ENCODE measurements around the gene RADIL.

The RADIL gene

DNA sequence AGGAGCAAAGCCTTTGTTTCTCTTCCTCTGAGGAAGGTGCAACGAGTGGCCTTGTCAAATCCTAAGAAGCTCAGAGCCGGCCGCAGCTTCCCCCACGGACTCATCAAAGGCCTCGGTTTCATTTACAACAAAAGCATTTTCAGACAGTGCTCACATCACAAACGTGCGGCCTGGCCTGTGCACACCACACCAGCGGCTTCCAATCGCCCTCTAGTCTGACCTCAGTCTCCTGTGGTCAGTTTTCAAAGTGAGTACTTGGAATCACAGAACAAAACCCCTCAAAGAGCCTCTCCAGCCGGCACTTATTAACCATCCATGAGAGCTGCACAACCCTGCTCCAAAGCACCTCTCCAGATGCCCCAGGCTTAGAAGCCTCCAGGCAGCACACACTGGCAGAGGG lies 3.3 kb downstream of the RADIL start:
- no peak for DNase-seq

DNA sequence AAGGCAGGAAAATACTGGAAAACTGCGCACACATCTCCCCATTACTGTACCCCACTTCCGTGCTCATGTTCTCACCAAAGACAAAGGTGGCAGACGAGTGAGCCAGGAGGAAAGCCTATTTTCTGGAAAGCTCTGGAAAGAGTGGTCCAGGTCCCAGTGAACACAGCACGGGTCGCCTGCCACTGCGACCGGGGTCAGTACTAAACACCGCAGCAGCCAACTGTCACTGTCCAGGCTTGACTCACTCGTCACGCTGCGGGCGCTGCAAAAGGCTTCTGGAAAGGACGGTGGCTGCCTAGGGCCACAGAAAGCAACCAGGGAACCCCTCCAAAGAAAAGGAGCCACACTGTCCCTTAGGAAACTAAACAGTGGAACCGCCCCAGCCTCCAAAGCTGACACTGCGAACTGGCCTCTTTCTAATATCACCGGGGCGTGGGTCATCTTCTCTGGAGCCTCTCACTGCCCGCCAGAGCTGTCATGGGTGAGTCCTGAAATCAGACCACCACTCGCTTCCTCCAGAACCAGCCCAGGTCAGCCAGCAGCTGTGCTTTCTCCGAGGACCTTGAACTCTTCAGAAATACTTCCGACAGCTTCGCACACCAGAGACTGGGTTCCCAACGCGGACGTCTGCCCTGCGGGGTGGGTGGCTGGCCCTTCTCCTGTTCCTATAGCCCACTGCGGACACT lies 4.0 kb downstream of the RADIL start:
- DNase-seq: no peak

DNA sequence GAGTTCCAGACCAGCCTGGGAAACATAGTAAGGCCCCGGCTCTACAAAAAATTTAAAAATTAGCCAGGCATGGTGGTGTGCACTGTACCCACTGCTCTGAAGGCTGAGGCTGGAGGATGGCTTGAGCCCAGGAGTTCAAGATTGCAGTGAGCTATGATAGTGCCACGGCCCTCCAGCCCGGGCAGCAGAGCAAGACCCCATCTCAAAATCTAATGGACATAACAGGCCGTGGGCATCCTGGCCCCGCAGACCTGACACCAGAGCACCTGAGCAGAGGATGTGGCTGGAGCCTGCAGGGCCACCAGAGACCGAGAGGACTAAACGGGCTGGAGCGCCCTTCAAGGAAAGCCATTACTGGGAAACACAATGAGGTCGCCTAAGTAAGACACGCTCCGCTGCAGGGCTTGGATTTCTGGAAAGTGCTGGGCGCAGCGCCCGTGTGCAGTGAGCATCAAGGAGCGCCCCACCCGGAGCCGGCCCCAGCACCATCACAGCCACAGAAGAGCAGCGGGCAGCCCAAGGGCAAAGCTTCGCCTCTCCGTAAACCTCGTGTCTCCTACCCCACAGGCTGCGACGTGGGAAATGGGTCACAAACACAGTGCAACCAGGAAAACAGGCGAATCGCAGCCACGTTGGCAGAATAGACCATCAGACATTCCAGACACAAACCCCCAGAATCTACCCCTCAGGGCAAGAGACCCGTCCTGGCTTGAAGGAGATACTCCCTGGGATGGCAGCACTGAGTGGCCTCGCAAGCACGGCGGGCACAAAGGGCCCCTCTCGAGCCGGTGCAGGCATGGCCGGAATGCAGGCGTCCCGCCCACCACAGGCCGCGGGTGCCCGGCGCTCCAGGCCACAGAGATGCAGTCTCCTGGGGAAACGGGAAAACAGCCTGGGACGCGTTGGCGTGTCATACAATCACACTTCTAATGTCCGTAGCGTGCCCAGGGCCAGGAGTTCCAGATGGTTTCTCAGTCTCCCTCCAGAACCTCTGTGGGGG lies 4.9 kb downstream of the RADIL start:
- DNase-seq: no peak

DNA sequence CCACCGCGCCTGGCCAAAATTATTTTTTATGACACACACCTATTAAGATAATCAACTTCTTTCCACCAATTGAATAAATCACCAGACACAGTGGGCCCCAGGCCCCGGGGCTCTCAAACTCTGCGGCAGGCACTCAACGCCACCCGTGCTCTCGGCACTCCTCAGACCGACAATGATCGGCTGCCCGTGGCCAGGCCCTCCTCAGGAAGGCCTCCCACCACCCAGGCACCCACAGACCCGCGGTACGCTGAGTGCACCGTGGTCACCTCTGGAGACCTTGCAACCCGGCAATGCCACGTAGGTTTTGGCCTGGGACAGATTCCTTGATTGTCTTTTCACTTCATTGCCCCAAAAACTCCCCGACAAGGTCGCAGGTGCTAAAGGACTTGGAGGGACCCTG lies 6.9 kb downstream of the RADIL start:
- DNase-seq: no peak

DNA sequence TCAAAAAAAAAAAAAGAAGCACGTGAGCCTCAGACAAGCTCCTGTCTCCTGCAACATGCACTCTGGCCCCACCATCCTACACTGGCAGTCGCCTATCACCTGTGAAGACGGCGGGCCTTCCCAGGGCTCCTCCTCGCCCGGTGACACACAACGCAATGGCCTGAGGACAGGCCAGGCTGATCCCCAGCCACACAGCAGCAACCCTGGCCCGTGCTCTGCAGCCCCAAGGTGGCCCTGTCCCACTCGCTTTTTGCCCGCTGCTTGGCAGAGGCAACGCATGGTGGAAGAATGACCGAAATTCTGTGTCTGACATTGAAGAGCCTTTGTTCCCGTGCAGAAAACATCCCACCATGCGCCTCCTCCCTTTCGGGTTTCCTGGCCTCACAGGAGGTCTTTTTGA lies 8.1 kb downstream of the RADIL start:
- no peak for DNase-seq

DNA sequence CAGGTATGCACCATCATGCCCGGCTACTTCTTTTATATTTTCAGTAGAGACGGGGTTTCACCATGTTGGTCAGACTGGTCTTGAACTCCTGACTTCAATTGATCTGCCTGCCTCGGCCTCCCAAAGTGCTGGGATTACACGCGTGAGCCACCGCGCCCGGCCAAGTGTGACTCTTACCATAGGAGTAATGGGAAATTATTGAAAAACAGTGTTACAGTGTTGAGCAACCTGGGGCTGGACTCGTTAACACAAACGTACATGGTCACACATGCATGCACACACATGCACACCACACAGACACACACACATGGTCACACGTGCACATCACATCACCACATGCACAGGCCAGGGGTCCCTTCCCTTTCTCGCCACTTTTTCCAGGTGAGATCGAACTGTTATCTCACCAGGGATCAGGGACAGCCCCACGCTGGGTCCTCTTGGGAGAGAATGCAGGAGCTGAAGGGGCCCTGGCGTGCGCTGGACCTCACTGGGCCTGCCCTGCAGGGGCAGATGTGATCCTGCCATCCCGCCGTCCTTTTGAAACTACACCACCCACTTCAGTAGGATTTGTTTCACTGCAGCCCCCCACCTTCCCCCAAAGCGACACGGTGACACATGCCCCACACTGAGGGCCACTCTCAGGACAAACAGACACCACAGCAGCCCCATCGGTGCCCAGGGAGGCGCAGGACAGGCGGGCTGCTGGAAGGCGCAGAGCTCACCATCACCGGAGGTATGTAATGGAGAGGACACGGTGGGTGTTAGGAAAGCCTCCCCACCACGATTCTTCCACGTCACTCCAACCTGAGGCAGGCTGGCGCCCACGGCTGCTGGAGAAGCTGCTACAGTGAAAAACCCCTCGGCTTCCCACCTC lies 10.2 kb downstream of the RADIL start:
- no peak for DNase-seq

DNA sequence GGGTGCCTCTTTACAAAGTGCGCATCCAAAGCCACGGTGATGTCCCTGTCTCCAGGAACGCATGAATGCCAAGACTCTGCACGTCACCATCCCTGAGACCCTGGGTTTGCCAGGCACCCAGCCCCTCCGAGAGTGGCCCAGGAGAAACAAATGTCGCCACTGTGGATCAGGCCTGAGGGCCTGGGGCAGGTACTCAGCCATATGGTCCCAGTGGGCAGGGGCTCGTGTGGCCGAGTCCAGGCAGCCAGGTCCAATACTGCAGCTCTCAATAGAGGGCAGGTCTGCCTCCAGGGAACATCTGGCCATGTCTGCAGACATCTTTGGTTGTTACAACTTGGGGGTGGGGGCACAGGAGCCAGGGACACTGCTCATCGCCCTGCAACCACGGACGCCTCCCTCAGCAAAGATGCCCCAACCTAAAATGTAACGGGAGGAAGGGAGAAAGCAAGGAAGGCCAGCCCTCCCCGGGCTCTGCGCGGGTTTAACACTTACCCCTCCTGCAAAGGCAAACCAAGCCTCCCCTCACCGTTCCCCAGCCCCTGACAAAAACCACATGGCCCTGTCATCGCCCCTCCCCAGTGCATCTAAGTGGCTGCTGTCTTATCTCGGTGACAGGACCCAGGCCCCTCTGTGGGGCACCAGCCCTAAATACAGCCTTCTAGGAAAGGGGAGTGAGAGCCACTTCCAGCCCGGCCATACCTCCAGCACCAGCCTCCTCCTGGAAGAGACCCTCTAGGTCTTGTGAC lies 11.4 kb downstream of the RADIL start:
- DNase-seq: no peak

DNA sequence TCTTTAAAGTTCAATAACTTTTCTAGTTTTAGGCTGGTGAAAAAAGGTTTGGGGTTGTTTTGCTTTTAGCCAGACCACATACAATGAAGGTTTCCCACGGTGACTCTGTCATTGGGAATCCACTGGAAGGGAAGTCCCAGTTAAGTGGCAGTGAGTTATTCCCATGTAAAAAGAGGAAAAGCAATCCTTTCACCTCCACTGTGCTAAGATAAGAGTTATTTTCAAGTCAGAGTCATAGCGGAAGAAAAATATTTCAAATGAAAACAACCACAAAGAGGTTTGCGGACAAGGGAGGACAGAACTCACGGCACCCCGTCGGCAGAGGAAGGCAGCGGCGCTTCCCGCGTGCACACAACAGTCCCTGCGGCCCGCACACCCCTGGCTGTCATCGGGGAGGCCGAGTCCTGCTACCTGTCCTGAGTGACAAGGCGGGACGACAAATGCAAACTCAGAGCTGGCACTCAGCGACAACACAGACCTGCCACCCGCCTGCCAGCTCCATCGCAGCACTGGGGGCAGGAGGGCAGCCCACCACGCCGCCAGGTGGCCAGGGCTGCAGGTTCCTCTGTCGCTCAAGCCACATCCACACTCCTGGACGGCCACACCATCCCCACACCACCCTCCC lies 12.3 kb downstream of the RADIL start:
- no peak for DNase-seq

DNA sequence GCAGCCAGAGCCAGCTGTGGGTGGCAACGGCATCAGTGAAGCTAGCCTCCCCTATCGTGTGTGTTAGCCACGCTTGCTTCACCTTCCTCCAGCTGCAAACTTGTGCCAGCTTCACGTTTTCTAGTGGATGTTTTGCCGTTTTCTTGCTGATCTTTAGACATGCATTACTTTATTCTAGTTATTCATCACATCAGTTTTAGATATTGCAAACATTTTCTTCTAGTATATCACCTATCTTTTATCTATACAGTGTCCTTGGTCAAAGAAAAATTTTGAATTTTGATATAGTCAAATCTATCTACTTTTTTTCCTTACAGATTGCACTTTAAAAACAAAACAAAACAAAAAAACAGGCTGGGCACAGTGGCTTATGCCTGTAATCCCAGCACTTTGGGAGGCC lies 15.0 kb downstream of the RADIL start:
- no peak for DNase-seq

DNA sequence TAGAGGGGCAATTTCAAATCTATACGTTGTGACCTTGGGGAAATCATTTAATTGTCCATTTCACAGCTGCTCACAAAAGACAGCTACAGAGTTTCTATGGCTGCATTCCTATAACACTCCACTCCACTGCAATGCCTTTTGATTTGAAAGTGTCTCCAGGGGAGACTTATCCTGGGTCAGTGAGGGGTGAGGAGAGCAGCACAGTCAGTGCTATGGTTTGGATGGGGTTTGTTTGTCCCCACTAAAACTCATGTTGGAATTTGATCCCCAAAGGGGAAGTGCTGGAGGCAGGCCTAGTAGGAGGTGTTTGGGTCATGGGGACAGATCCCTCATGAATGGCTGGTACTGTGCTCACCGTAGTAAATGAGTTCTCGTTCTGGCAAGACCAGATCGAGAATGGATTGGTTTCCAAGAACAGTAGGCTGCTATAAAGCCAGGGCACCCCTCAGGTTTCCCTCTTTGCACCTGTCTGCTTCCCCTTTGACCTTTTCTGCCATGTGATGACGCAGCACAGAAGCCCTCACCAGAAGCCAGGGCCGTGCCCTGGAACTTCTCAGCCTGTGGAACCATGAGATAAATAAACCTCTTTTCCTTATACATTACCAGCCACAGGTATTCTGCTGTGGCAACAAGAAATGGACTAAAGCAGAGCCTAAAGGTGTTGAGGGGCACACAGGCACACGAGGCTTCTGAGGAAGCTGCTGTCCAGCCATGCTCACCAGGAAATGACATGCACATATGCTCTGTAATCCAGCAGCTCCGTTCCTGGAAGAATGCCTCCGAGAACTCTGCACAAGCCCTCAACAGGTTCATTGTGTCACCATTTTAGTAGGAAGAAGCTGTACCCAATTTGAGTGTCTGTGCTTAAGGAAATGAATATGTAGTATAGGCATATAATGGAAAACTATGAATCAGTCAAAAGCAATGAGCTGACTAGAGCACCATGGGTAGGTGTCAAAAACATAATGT lies 16.7 kb downstream of the RADIL start:
- DNase-seq: no peak

DNA sequence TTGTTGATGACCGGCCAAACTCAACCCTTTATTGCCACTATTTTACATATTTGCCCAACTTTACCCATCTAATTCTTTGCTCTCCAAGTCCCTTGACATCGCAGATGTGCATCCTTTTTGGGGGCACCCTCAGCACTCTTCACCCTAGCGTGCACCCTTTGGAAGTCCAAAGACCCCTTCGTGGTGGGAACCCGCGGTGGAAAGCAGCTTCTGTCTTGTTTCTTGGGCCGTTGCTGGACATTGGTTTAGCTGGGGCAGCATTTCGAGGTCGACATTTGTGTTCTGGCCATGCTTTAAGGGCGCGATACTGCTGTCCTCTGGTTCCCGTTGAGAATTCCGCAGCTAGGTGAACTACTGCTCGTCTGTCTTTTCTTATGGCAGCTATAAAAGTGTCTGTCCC lies 21.4 kb downstream of the RADIL start:
- DNase-seq: no peak

DNA sequence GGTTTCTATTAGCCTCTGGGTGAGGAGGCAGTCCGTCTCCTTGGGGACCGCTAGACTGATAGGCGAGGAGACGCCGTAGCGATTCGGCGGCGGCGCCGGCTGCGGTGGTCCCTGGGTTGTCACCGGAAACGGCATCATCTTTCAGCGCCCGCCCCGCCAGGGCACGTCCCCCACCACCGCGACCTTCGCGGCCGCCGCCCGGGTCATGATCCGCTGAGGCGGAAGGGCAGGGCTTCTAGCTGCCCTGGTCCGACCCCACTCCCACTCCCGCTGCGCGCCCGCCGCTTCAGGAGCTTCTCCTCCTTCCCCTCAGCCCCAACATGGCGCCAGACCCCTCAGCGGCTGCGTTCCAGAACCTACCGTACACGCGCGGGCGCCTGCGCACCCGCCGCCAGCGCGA lies 21.8 kb downstream of the RADIL start, which contains the start of gene PAPOLB:
Gene PAPOLB (minus strand): TSS at position 358 of the 400 bp plus-strand sequence. CDS start 220 bp downstream, at position 138.
- no peak for DNase-seq

DNA sequence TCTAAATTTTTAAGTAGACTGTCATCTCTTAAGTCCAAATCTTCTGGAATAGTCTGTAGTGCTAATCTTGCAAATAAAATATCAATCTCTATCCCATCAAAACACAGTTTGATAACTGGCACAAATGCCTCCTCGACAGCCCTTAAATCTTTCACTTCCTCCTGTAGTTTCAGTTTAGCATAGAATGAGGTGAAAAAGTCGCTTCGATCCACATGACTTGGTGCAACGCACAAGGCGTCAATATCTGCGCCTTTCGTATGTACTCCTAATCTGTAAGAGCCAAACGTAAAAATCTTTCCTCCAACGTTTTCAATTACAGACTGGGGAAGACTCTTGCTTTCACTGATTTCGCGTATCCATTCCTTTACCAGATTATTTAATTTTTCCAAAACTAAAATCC lies 22.3 kb downstream of the RADIL start:
- DNase-seq: no peak

DNA sequence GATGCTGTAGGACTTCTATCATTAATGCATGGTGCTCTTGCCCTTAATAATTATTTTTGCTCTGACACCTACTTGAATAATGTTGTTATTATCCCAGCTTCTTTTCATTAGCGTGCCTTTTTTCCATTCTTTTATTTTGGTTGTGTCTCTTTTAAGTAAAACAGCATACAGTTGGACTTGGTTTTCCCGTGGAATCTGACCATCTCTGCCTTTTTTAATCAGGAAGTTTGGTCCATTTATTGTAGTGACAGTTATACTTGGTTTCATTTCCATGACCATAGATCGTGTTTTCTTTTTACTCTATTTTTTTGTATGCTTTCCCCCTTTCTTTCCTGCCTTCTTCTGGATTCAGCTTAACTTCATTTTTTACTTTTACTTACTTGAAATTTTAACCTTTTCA lies 26.3 kb downstream of the RADIL start:
- no peak for DNase-seq

DNA sequence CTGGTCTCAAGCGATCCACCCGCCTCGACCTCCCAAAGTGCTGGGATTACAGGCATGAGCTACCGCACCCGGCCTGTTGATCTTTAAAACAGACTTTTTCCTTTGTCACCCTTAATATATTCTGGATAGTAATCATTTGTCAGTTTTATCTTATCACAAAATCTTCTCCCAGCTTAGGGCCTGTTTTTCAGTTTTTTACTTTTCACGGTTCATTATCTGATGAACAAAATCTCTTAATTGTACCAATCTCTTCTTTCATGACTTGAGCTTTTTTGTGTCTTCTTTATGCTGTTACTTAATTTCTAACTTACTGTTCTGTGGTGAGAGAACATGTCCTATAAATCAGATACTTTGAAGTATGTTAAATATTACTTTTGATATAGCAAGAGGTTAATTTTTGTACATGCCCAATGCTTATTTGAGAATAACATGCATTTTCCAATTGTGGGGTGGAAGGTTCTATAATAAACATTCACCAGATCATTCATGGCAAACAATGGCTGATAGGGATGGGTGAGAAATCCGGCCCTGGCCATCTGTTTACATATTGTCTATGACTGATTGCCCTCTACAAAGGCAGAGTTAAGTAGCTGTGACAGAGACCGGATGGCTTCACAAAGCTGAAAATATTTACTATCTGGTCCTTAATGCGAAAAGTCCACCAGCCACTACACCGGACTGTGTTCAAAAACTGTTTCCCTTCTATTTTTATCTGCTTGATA lies 27.0 kb downstream of the RADIL start:
- DNase-seq: no peak

DNA sequence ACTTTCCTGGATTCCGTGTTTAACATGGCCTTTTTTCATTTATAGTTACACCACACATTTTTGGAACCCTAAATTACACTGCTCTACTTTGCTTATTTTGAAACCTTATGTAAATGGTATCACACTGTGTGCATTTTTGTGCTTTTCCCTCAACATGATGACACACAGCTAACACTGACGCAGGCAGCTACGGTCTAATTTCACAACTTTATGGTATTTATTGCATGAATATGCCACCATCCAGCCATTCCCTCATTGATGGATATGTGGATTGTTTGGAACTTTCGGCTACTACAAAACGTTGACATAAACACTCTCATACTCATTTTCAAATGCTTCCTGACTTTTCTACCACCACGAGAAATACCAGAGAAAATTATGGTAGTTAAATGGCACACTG lies 28.6 kb downstream of the RADIL start:
- DNase-seq: no peak

DNA sequence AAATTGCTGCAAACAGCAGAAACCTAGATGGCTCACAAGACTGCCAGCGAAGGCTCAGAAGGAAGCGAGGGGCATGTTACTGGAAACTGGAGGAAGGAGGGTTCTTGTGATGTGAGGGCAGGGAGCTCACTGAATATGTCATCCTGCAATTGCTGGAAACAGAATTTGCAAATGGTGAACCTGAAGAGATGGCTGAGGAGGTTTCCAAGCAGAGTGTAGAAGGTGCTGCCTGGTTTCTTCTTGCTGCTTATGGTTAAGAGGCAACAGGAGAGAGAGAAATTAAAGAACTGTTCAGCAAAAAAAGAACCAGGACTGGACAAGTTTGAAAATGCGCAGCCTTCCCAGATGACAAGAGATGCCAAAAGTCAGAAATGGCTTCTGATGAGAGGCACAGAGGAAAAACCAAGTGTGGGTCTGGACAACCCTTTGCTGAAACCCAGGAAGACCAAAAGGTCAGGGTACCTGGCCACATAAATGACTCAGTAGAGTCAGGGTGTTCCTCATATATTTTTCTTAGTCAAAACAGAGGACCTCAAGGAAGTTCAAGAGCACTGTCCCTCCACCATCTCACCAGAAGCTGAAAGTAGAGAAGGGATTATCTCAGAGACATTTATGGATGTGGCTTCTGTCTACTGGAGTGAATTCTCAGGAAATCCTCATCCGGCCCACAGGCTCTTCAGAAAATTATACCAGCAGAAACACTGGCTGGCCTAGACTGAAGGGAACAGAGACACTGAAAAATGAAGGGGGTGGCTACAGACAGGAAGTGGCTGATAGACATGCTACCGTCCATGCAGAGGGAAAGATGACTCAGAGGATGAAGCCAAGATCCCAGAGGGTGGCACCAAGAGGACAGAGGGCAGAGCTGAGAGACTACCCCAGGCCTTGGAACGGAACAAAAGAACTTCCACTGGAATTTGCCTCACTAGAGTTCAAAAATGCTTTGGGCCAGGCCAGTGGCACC lies 31.8 kb downstream of the RADIL start:
- DNase-seq: peak; percentile 10

DNA sequence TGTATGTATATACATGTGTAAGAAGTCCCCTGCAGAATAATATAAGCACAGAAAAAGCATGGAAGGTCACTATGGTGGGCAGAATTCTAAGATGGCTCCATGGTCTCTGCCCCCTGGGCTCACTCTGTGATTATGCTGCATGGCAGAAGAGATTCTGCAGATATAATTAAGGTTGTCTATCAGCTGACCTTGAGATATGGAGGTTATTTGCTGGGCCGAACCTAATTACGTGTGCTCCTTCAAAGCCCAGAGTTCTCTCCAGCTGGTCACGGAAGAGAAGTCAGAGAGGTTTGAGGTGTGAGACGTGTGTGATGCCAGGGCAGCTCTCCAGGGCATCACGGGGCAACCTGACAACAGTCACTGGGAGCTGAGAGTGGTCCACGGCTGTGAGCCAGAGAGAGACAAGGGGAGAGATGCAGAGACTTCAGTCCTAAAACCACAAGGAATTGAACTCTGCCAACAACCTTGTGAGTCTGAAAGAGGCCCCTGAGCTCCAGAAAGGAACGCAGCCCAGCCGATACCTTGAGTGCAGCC lies 33.2 kb downstream of the RADIL start:
- DNase-seq: no peak
